CD4-positive, alpha-beta T cell treated with Interleukin-4 for 4 hours (primary cell): ENCODE results near the gene GDF9.

Experiments used
- DNase-seq: peaks from one replicate; pipeline ENCODE4 v3.0.0-alpha.2; 2020

GDF9 gene

DNA sequence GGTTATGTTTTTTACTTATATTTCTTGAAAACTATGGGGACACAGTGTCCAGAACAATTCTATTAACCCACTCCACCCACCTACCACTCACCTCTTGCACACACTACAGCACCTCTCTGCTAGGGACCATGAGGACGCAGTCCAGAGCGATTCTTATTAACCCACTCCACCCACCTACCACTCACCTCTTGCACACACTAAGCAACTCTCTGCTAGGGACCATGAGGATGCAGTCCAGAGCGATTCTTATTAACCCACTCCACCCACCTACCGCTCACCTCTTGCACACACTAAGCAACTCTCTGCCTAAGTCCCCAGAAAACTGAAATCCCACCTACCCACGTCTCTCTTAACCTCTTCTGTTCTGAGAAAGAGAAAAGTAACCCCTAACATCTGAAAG, 33.7 kb downstream of the GDF9 start:
- DNase-seq, result no peak

DNA sequence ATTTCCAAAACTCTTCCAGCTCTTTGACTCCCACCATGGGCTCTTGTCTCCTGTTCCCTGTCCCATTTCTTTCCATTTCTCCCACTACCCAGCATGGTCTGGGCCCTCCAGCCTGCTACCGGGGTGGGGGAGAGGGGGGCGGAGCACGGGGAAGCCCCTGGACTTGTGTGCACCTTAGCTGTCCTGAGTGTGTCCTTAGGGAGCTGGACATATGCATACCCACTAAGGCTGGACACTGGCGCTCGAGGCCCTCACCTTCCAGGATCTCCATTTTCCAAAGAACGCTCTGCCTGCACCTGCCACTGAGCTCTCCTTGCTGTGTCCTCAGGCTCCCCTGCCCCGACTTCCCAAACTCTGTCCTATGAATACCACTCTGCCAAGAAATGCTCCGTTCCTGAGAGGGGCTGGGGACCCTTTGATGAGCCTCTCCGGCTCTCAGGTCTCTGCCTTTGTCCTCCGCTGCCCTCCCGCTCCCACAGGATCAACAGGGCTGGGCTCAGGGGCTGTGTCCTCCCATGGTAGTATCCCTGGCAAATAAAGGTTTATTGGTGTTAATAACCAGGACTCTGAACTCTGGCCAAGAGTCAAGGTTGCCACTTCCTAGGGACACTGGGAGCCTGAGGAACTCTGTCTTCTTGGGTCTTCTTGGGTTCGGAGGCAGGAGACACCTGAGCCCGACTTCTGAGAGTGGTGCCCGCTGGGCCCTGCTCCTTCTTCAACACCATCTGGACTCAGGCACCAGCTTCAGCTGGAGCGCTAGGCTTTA, 35.0 kb downstream of the GDF9 start:
- no peak for DNase-seq

DNA sequence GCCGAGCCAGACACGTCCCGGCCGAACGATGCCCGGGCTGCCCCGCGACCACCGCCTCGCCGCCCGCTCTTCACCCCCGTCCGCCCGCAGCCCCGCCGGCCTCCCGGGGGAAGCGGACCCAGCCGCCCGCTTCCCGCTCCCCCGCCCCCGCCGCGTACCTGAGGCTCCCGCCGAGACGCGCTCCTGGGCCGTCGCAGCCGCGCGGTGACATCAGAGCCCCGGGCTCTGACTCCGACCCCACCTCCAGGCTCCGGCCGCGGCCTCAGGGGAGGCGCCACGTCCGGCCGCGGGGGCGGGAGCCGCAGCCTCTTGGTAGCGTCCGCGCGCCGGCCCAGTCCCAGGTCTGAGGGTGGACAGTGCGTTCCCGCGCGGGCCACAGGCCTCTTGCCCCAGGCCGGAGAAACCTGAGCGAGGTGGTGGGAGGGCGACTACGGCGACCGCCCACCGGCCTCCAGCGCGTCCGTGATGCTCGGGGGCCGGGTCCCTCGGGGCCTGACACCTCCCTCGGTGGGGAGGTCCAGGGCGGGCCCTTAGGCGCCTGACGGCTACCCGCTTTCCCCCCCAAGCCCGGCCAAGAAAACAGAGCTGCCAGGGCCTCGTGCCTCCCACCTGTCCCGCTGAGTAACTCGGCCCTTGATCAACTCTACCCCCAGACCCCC, 35.7 kb downstream of the GDF9 start, which contains the start of gene SHROOM1:
TSS of gene SHROOM1 (minus strand) at position 212 of the 659 bp plus-strand sequence. CDS start 4,507 bp downstream, outside the sequence.
- DNase-seq, result no peak

DNA sequence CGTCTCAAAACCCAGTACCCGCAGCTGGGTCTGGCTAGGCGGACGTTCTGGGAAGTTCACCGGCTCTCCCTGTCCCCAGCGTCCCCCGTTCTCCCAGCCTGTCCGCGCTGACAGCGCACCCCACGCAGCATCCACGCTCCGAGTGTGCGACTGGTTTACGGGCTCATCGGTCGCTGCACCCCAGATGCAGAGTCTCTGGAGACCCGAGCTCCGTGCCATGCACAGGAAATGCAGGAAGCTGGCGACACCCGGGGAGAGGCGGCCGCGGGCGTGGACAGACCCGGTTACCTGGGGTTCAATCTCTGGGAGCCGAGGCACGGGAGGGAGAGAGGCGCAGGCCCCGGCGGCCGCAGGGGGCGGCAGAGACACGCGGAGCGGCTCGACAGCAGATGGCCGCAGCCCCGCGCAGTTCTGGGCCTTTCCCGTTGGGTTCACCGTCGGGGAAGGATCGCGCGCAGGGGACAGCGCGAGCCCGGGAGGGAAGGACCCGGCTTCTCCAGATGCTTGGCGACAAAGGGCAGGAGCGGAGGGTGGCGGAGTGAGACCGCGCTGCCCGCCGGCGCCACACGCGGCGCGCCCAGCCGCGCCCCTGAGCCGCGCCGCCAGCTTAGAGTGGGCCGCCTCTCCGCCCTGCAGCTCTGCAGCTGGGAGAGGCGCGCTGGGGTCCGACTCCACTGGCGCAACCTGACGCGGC, 36.4 kb downstream of the GDF9 start:
- peak; percentile 58 for DNase-seq

DNA sequence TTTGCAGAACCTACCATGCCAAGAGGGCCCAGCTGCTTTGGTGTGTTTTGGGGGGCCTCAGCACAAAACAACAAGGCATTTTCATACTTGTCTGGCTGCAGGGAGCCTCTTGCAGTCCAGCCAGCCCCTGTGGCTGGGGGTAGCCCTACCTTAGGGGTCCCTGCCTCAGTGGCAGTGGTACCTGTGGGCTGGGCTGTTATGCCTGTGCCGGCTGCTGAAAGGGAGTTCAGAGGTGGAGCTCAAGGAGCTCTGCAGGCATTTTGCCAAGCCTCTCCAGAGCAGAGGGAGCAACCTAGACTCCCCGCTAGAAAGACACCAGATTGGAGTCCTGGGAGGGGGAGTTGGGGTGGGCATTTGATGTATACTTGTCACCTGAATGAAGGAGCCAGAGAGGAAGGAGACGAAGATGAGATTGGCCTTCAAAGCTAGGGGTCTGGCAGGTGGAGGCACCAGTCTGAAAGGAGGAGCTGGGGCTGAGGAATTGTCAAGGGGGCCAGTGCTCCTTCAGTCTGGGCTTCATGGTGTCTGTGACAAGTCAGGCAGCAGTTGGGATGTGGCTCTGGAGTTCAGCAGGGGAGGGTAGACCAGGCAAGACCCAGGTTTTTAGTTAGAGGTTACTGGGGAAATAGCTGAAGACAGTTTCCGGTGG, 37.3 kb downstream of the GDF9 start:
- no peak for DNase-seq

DNA sequence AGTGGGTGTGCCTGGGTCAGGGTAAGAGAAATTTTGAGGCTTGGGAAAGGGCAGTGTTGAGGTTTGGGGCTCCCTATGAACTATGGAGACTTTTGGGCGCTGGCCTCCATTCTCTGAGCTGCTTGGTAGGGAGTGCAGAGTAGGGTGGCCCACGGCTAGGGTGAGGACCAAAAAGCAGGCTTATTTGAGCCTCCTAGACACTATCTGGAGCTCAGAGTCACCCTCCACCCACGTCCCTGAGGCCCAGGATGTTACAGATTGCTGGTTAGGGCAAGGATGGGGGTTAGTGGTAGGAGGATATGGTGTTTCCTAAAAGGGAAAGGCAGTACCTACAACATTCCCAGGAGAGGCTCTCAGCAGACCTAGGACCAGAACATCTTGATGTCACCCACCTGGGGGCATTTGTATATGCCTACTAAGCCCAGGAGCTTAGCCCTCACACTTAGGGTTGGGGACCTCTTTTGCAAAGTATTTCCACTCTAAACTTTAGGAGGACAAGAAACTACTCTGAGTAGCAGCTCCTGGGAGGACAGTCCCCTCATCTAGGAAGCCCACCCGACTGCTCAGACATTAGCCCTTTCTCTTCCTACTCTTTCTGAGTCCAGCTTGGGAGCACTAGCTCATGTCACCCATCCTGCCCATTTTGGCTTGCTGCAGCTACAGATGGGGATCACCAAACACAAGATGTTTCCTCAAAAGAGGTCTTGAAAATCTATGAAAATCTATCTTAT, 38.2 kb downstream of the GDF9 start:
- no peak for DNase-seq

DNA sequence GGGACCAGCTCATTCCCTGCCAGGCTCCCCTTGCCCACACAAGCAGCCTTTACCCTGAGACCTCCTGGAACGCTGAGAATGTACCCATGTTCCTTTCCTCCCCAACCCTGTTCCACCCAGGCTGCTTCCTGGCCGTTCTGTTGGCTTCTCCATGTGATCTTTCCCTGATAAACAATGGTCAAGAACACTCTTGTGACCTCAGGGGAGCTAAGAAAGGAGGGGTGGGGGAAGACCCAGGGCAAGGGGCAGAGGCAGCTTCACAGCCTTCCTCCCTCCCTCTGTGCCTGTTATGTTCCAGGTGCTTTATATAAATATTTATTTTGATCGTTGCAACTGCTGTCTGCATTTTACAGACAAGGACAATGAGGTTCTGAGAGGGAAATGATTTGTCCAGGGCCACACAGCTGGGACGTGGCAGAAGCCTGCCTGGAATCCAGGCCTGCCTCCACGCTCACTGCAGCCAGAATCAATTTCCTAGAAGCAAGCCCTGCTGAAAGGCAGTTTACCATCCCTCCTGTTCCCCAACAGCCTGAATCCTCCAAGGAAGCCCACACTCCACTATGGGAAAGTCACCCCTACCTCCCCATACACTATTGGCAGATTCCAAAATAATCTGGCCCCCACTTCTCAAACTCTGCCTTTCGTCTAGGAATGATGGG, 39.7 kb downstream of the GDF9 start:
- no peak for DNase-seq

DNA sequence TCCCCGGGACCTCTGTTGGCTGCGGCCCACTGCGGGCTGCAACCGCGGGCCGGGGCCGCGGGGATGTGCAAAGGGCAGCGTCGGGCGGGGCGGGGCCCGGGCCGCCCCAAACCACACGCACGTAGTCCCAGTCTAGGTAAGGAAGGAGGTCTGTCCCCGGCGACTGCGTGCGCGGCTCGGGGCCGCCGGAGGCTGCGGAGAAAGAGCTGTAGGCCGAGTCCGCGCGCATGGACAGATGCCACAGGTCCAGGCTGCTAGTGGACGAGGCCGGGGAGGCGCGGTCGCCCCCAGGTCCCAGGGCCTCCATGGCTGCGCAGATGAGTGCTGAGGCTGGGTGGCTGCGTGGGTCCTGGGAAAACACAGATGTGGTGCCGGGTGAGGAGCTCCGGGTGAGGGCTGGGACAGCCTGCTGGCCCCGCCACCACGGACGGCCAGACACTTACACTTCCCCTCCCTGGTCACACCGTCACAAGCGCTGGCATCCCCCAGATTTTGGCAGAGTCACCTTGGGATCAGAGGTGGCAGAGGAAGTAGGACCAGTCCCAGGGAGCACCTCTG, 40.4 kb downstream of the GDF9 start:
- no peak for DNase-seq

DNA sequence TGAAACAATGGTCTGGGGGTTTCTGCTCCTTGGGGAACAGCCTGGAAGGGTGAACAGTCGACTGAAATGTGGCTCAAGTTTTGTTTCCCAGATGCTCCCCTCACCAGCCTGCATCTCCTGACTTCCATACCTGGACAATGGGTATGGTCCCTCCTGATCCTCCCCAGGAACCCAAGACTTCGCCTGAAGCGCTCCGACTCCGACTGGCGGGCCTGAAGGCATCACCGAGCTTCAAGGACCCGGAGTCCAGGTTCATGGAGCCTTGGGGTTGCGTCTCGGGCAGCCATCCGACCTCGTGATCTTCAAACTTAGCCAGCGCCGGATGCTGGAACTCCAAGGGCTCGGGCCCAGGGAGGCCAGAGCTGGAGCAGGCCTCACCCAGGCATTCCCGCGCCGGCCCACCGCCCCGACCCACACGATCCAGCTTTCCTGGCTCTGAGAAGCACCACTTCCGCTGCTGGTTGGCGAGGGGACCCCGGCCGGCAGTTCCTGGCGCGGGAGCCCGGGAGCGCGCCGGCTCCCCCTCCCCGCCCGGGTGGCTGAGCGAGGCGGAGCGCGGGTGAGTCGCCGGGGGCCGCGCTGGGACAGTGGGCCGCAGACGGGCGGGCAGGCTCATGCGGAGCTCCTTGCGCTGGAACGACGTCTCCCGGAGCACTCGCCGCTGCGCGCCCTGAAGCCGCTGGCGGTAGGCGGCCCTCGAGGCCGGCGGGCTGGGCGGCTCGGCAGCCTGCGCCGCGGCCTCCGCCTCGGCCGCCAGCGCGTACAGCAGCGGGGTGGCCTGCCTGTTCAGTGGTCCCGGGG, 41.0 kb downstream of the GDF9 start:
- DNase-seq, result no peak

DNA sequence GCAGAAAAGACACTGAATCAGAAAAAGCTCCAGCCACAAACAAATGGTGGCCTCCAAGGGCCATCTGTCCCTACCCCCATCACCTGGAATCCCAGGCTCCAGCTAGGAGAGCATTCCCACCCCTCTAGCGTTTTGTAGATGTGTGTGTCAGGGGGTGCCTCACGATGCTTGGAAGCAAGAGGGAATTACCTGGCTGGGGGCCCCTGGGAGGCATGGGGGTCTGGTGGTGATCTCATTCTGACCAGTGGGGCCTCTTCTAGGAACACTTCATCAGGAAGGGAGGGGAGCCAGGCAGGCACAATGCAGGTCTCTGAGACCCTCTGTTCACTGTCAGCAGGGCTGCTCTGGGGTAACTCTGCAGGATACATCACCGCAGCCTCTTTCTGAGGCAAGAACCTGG, 41.8 kb downstream of the GDF9 start:
- no peak for DNase-seq

DNA sequence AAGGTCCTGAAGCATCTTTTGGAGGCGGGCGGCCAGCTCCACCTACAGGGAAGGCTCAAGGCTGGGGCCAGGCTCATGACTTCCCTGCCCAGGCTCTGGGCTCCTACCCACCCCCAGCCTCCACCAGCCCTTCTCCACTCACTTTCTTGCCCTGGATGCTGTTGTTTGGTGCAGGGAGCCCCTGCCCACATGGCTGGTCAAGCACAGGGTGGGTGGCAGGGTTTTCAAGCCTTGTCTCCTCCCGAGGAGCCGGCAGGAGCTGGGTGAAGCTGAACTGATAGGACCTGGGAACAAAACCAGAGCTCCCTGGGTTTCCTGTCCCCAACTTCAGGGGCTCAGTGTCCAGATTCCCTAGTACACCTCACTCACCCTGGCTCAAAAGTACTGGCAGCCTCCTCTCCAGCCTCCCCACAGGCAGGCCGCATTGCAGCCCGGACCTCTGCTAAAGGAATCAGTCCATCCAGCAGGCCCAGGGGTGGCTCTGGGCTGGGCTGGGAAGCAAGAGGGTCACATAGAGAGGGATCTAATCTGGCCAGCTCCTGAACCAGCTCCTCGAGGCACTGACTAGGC, 42.7 kb downstream of the GDF9 start:
- DNase-seq, result no peak

DNA sequence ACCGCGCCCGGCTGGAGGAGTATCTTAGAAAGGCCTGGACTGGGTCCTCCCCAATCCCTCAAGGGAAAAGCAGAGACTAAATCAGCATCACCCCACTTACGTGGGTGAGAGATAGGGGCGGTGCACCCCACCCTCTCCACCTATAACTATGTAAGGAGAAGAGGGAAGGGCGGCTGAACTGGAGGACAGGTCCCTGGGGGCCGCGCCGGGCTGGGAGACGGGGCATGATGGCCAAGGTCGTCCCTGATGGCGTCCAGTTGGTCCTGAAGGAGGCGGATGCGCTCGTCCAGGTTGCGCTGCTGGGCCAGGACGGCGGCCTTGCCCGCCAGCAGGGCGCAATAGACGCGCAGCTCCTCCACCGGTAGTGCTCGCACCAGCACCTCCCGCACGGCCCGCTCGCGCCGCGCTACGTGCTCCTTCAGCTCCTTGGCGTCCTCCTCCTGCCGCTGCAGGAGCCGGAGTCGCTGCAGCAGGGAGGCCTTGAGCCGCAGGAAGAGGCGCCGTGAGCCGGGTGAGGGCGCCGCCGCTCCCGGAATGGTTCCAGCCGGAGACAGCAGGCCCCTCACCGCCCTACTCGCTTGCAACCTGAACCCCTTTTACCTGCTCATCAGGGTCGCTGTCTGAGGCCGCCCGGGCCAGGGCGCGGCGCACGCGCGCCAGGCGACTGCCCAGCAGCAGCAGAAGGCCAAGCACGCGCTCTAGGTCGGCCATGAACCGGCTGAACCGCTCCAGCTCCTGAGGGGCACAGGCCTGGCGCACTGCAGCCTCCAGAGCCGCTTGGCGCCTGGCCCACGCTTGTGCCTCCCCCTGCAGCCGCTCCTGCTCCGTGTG, 43.4 kb downstream of the GDF9 start:
- no peak for DNase-seq

DNA sequence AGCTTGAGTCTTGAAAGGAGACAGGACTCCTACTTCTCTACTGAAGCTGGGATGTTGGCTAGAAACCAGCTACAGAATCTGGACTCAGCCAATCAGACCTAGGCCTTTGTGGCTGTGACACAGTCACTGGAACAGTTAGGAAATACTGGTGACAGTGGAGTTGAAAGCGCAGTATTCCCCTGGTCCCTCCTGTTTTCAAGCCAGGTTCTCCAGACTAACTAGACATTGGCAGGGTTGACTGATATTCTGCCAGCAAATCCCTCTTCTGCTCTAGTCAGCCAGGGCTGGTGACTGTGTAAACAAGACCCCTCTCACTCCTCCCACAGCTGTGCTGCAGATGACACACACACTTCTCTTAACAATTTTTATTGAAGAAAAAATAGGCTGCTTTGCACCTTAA, 44.5 kb downstream of the GDF9 start:
- DNase-seq, result no peak

DNA sequence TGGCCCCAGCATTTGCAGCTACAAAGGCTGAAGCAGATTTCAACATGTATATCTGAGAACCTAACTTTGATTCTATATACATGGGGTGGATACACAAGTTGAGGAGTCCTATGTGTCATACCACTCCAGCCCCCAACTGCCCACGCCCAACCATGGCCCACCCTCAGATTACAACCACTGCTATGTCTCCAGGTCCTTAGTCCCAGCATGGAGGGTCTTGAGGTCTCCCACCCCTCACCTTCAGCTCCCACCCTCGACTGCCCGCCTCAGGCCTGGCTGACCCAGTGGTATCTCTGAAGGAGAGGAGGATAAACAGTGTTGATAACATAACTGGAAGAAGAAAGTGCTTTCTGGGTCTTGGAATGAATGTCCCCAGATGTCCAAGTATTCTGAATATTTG, 44.9 kb downstream of the GDF9 start:
- no peak for DNase-seq

DNA sequence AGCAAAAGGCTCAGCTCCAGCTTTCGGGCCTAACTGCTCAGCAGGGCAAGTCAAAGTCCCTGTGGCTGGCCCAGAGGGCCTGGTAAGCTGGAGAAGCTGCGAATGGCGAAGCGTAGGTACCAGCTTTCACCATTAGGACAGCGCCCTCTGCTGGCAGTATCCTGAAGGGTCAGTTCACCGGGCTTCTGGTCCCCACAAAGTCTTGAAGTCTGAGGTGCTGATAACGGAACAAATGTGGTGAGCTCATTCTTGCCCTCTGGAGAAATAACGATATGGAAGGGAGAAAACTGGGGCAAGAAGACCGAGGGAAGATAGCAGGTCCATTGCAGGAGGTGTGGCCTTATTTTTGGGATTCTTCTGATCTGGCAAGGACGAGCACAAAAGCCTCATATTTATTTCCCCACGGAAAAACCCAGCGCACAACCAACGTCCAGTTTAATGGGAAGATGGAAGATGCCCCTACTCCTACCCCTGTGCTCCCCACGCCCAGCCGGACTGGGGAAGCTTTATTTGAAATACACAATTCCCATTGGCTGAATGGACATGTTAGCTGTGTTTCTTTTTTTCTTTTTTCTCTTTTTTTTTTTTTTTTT, 46.0 kb downstream of the GDF9 start:
- DNase-seq, result peak; percentile 83

DNA sequence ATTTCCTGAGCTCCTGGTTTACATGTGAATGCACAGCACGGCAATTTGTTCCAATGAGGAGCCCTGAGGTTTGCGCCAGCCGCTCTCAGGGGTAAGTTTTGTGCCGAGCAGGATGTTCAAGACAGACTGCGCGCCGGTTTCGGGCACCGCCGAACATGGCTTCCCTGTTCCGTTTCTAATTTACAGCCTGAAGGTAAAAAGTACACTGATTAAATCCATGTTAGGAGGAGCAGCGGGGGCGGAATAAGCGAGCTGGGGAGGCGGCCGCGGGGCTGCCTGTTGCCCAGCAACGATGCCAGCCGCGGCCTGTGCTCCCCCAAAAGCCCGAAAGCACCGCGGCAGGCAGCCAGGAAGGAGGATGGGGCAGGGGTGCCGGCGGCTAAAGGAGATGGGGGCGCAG, 46.8 kb downstream of the GDF9 start:
- DNase-seq, result no peak

DNA sequence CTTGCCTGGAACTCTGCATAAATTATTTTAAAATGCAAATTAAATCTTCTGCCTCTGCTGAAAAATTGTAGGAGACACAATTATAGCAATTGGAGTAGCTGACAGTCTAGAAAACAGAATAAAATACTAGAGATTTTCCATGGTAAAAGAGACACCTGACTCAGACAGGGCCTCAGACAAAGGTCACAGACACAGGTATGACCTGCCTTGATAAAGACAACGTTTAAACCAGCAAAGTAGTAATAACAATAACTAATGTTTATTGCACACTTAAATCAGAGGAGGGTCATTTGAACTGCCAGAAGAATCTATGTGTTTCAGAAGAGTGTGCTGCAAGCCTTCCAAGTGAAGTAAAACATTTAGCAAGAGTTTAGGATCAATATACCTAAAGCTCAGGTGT, 49.3 kb downstream of the GDF9 start:
- DNase-seq, result no peak

DNA sequence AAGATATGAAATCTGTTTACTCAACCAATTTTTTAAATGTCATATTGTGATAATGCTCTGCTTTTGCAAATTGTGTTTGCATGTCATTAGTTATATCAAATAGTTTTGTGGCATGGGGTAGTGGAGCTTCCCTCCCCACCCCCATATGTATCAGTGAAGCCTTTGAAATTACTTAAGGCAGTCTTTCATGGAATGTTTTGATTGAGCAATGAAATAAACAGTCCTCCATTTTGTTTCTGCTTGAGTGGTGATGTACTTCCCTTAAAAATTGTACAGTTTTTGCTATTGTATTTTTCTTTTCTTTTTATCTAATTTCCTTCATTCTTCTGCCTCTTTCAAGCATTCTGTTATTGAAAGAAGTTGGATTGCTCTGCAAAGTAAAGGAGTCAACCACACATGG, 49.7 kb downstream of the GDF9 start:
- no peak for DNase-seq

DNA sequence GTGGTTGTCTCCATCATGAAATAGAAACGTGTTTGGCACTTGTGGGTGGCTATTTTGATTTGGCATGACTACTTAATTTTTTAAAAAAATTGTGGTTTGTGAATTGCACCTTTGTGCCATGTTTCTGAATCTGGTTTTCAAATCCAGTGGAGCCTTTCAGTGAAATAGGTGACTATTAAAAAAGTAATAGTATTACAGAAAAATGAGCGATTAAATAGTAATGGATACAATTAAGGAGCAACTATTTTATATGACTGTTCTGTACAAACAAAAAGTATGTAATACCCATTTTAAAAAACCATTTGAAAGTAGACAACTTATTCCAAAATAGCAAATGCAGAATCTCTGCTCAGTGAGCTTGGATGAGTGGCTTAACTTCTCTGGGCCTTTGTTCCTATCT, 50.2 kb downstream of the GDF9 start:
- no peak for DNase-seq
